HG02840 (cell line): Measurements from ENCODE around the gene KRT6C.

Experiments used
- ATAC-seq: cut with Tn5 transposase; IDR thresholded peaks from one replicate; pipeline ENCODE4 v1.9.1; 2021; ENCODE audit warnings: mild to moderate bottlenecking, moderate library complexity, moderate number of reproducible peaks; ENCODE audit not compliant: unreplicated experiment, low FRiP score

KRT6C gene

DNA sequence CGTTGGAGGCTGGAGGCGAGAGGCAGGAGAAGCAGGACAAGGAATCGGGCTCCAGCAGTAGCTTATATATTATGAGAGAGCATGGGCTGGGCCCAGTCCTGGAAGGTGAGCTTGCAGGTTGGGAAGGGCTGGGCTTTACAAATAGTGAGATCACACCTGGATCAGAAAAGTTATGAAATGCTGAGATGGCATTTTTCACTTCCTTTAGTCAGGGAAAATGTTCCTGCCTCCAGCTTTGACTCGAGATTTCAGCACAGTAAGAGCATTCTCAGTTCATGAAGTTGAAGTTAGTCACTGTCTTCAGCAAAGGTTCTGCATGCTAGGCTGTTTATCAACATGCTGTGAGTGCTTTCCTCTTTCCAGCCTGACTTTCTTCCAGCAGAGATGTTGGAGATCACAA lies at the start of gene KRT6C:
TSS of gene KRT6C (minus strand) at position 38 of the 400 bp plus-strand sequence. CDS start 68 bp downstream, outside the sequence.
- no peak for ATAC-seq

DNA sequence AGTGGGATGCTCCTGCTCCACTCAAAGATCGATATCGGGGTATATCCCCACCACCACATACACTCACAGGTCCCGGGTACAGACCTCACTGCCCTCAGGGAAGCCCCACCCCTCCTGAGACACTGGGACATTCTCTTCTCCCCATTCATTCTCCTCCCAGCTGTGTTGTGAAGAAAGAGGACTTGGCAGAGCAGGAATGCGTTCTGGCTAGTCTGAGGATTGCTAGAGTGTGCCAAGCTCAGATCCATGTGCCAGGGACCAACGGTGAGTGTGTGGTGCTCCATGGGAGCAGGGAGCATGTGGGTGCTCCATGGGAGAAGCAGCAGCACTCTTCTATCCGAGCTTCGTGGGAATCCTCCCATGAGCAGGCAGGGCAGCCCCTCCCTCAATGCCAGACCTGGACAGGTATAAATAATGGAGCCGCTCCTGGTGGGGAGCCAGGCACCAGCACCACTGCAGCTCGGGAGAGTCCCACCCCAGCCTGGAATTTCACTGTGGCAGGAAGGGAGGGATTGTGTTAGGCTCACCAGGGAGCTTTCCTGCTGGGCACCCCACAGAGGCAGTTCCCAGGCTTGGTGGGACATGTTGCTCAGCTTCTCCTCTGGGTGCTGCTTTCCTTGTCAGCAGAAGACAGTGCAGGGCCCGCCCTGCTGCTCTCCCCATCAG lies 48.9 kb upstream of the KRT6C start:
- ATAC-seq = no peak

- ATAC-seq = no peak
Measured at GRCh38 chr12:52521568-52522266, 48.1 kb upstream of the KRT6C start.

GRCh38 chr12:52521175-52521567 lies 47.6 kb upstream of the KRT6C start:
- no peak for ATAC-seq

DNA sequence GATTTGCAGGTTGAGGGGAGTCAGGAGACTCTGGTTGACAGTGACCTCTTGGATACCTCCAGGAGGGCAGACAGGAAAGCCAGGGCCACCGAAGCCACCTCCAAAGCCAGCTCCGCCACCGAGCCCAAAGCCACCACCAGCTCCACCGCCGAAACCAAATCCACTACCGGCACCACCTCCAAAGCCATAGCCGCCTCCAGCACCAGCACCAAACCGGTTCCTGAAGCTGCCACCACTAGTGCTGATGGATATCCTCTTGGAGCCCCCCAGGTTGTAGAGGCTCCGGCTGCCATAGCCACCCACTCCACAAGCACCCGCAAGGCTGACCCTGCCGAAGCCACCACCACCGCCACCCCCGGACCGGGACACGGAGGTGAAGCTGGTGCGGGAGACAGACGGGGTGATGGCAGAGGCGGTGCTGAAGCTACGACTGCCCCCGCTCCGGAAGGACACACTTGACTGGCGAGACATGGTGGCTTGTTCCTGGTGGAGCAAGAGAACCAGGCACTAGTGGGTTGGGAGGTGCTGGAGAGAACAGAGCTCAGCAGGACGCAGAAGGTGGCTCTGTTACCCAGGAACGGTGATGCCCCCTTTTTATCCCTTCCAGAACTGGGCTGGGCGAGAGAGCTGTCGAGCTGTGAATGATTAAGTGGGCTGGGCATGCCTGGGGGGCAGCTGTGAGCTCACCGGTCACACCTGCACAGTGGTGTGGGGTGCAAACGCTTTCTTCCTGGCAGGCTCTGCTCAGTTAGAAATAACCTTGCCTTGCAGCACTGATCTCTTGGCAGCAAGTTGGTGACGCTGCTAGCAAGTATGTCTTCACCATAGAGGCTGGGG lies 46.4 kb upstream of the KRT6C start, which contains the start of gene KRT5:
TSS of gene KRT5 (minus strand) at position 569 of the 837 bp plus-strand sequence. CDS start at position 471, 98 bp downstream.
- ATAC-seq = no peak

- no peak for ATAC-seq
Measured at GRCh38 chr12:52519387-52519703, 45.7 kb upstream of the KRT6C start.

GRCh38 chr12:52518574-52519386 lies 45.2 kb upstream of the KRT6C start:
- no peak for ATAC-seq

GRCh38 chr12:52517888-52518287 lies 44.3 kb upstream of the KRT6C start:
- no peak for ATAC-seq

GRCh38 chr12:52517005-52517835 lies 43.6 kb upstream of the KRT6C start:
- ATAC-seq = no peak

DNA sequence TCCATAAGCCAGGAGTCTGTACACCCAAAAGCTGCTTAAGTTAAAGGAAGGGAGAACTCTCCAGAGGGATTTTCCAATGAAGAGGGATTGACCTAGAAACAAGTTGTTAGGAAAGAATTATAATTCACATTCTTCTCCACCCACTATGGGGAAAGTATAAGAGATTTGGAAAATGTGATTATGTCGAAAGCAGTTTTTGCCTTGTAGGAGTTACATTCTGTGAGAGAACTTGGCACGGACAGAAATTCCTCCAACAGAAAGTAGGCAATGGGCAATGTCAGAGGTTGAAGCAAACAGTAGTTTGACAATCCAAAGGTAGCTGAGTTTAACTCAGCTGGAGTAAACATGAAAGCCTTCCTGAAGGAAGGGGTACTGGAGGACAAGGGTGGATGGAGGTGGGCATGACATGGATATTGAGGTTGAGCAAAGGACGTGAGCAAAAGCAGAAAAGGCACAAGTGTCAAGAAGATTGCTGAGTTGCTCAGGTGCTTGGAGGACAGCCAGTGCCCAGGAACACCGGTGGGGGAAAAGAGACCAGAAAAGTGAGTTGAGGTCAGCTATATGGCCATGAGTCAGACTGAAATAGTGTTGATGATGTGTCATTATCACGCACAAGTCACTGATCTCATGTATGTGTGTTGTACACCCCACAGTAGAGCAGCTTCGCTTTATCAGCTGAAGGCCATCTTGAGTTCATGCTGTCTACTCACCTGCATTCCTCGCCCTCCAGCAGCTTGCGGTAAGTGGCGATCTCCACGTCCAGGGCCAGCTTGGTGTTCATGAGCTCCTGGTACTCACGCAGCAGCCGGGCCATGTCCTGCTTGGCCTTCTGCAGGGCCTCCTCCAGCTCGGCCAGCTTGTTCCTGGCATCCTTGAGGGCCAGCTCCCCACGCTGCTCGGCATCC lies 42.6 kb upstream of the KRT6C start:
- no peak for ATAC-seq

GRCh38 chr12:52515319-52515646 lies 41.7 kb upstream of the KRT6C start:
- no peak for ATAC-seq

DNA sequence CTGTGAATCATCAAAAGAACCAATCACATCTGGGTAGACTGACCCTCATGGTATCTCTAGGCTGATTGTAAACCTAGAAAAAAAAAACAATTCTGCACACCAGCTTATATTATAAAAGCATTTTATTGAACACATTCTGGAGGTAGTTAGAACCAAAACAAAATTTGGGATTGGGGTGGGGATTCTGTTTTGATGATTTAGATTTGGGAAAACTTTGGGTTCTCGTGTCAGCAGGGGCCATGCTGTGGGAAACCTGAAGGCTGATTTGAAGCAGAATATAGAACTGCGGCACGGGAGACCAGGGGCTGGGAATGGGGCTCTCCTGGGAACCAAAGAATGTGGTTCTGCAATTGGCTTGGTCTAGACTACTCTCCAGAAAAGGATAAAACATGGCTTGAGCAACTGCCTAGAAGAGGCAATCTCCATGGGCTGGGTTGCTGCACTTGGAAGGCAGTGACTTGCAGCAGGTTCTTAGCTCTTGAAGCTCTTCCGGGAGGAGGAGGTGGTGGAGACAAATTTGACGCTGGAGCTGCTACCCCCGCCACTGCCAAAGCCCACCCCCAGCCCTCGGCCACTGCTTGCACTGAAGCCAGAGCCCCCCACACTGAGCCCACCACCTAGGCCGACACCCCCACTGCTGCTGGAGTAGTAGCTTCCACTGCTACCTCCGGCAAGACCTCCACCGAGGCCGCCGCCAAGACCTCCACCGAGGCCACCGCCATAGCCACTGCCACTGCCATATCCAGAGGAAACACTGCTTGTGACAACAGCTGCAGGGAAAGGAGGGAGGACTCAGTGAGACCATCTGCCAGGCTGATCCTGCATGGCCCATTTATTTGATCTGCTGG lies 41.1 kb upstream of the KRT6C start:
- no peak for ATAC-seq

DNA sequence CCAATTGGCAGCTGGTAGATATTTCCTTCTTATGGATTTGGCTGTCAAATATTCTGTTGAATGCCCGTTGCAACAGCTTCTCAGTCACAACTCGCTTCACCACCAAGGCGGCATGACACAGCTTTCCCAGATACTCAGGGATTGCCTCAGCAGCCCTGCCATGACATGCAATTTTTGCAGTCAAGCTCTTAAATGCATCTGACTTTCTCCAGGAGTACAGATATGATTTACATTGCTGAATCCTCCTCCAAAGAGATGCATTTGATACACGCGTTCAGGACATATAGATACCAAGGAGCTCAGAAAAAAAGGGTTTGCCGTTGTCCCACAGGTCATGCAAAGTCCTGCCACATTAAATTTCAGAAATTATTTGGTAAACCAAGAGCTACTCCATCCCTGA lies 40.1 kb upstream of the KRT6C start:
- no peak for ATAC-seq

DNA sequence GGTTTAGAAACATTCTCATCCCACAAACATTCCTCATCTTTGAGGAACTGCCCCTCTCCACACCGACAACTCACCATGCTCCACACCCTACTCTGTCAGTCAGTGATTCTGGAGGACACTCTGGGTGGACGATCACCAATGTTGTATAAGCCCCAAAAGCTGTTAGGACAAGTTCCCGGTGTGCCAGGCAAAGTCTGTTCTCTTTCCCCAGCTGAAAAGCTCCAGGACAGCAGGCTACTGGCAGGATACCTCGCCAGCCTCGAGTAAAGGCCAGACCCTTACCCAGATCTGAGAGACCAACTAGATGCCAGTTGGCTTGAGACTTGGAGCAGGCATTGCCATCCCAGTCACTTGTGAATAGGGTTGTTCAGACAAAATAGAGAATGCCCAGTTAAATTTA lies 34.6 kb upstream of the KRT6C start:
- ATAC-seq = no peak

GRCh38 chr12:52506858-52507715 lies 33.5 kb upstream of the KRT6C start:
- ATAC-seq = no peak

DNA sequence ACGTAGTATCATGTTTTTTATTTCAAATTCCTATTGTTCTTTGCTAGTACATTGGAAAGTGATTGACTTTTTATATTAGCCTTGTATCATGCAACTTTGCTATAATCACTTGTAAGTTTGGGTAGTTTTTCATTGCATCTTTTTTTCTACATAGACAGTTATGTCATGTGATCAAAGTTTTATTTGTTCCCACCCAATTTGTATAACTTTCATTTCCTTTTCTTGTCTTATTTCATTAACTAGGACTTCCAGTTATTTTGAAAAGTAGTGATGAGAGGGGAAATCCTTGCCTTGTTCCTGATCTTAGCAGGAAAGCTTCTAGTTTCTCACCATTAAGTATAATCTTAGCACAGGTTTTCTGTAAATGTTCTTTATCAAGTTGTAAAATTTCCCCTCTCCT lies 29.3 kb upstream of the KRT6C start:
- no peak for ATAC-seq

GRCh38 chr12:52501490-52501889 lies 27.9 kb upstream of the KRT6C start:
- no peak for ATAC-seq
